ENCODE data around the gene KLHL42.
"Not testable (repeated sequence)": the region's sequence is repeated elsewhere in the genome, so short reads cannot be mapped to it uniquely, and the experiment has no call there.

KLHL42 gene

GRCh38 chr12:27841392-27841882 lies 61.4 kb downstream of the KLHL42 start:
- TF ChIP-seq POLR2A (IDR thresholded peaks at IDR 0.05; ENCODE audit: low read depth, low read length): no peak
- FAIRE-seq (peak; percentile 23), DNase-seq (ENCODE audit: insufficient read length, low spot score) (no peak)

GRCh38 chr12:27843714-27844245 lies 63.7 kb downstream of the KLHL42 start:
- no peak for TF ChIP-seq POLR2A (IDR thresholded peaks at IDR 0.05; ENCODE audit: low read depth, low read length)
- no peak for DNase-seq (ENCODE audit: insufficient read length, low spot score)
- no peak for FAIRE-seq

- DNase-seq (ENCODE audit: insufficient read length, low spot score) (no peak), FAIRE-seq (no peak)
- TF ChIP-seq POLR2A (IDR thresholded peaks at IDR 0.05; ENCODE audit: low read depth, low read length): no peak
Measured at GRCh38 chr12:27844366-27845090, 64.5 kb downstream of the KLHL42 start.

- FAIRE-seq (no peak), DNase-seq (ENCODE audit: insufficient read length, low spot score) (no peak)
- TF ChIP-seq POLR2A (IDR thresholded peaks at IDR 0.05; ENCODE audit: low read depth, low read length): no peak
Measured at GRCh38 chr12:27845187-27845586, 65.2 kb downstream of the KLHL42 start.

- DNase-seq (ENCODE audit: insufficient read length, low spot score); FAIRE-seq: not testable (repeated sequence)
Measured at GRCh38 chr12:27845706-27846105, 65.7 kb downstream of the KLHL42 start.

GRCh38 chr12:27847293-27847692 lies 67.3 kb downstream of the KLHL42 start:
- not testable (repeated sequence) for FAIRE-seq; DNase-seq (ENCODE audit: insufficient read length, low spot score)

GRCh38 chr12:27851311-27851710 lies 71.3 kb downstream of the KLHL42 start:
- DNase-seq (ENCODE audit: insufficient read length, low spot score) (no peak), FAIRE-seq (no peak)
- TF ChIP-seq POLR2A (IDR thresholded peaks at IDR 0.05; ENCODE audit: low read depth, low read length): no peak

- FAIRE-seq (no peak), DNase-seq (ENCODE audit: insufficient read length, low spot score) (no peak)
- no peak for TF ChIP-seq POLR2A (IDR thresholded peaks at IDR 0.05; ENCODE audit: low read depth, low read length)
Measured at GRCh38 chr12:27852117-27852516, 72.1 kb downstream of the KLHL42 start.

All from H54 (cell line).